Measurements from ENCODE around the gene SMYD3. TPM values are rescaled to one million over a fixed set of nuclear protein-coding genes. Genes with fewer than 3 reads are reported as not detected.

SMYD3 gene
- total and polyA plus RNA-seq, 9 of the 15 experiments (the other 6 are each of a cell fraction or from before 2014, with no cell fraction given): 128 to 440 (median 197) TPM

DNA sequence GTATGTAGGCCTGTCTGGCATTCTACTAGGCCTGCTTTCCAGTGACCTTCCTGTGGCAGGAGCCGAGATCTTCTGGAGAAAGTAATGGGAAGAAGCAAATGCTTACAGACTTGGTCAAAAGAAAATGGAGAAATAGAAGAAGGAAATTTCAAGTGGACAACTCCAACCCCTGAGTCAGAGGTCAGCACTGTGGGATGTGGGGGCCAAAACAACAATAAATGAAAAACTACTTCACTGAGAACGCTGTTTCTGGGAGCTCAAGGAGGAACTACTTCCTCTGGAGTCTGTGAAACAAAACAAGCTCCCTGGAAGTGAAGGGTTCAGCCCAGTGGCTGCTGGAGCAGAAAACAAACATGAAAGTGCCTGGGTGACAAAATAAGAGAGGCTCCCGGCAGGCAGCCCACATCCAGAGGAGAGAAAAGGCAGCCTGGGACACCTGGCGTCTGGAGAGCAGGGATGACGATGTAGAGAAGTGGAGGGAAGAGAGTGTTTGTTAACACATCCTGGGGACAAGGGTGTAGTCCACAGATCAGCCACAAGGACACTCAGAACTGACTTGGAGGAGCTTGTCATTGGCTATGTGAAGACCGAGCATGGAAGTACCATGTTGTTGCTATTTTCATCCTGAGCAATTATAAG lies 355.2 kb downstream of the SMYD3 start (continued):
- TF ChIP-seq, protein P1, sequence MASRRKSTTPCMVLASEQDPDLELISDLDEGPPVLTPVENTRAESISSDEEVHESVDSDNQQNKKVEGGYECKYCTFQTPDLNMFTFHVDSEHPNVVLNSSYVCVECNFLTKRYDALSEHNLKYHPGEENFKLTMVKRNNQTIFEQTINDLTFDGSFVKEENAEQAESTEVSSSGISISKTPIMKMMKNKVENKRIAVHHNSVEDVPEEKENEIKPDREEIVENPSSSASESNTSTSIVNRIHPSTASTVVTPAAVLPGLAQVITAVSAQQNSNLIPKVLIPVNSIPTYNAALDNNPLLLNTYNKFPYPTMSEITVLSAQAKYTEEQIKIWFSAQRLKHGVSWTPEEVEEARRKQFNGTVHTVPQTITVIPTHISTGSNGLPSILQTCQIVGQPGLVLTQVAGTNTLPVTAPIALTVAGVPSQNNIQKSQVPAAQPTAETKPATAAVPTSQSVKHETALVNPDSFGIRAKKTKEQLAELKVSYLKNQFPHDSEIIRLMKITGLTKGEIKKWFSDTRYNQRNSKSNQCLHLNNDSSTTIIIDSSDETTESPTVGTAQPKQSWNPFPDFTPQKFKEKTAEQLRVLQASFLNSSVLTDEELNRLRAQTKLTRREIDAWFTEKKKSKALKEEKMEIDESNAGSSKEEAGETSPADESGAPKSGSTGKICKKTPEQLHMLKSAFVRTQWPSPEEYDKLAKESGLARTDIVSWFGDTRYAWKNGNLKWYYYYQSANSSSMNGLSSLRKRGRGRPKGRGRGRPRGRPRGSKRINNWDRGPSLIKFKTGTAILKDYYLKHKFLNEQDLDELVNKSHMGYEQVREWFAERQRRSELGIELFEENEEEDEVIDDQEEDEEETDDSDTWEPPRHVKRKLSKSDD (conservative IDR thresholded peaks at IDR 0.05; ENCODE audit: low read length): no peak
- peak; percentile 67 for TF ChIP-seq ETV5 (CRISPR knock-in tag; IDR thresholded peaks at IDR 0.05; ENCODE audit: low read depth)
- TF ChIP-seq, protein P2, sequence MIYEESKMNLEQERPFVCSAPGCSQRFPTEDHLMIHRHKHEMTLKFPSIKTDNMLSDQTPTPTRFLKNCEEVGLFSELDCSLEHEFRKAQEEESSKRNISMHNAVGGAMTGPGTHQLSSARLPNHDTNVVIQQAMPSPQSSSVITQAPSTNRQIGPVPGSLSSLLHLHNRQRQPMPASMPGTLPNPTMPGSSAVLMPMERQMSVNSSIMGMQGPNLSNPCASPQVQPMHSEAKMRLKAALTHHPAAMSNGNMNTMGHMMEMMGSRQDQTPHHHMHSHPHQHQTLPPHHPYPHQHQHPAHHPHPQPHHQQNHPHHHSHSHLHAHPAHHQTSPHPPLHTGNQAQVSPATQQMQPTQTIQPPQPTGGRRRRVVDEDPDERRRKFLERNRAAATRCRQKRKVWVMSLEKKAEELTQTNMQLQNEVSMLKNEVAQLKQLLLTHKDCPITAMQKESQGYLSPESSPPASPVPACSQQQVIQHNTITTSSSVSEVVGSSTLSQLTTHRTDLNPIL (CRISPR knock-in tag; IDR thresholded peaks at IDR 0.05): no peak
- peak; percentile 50; the same call in 1 of the 2 replicates for TF ChIP-seq NR2C2 (CRISPR knock-in tag; IDR thresholded peaks at IDR 0.05)
- peak; percentile 84 for TF ChIP-seq NR2C2 (tag; IDR thresholded peaks at IDR 0.05)
- no peak for TF ChIP-seq COPS2 (conservative IDR thresholded peaks at IDR 0.05)
- no peak for TF ChIP-seq NCOA2 (IDR thresholded peaks at IDR 0.05; ENCODE audit: partially characterized antibody in 2 of 2)
- TF ChIP-seq, protein P3, sequence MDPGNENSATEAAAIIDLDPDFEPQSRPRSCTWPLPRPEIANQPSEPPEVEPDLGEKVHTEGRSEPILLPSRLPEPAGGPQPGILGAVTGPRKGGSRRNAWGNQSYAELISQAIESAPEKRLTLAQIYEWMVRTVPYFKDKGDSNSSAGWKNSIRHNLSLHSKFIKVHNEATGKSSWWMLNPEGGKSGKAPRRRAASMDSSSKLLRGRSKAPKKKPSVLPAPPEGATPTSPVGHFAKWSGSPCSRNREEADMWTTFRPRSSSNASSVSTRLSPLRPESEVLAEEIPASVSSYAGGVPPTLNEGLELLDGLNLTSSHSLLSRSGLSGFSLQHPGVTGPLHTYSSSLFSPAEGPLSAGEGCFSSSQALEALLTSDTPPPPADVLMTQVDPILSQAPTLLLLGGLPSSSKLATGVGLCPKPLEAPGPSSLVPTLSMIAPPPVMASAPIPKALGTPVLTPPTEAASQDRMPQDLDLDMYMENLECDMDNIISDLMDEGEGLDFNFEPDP (CRISPR knock-in tag; IDR thresholded peaks at IDR 0.05): no peak
- no peak for TF ChIP-seq PHTF2 (CRISPR knock-in tag; IDR thresholded peaks at IDR 0.05)
- no peak for TF ChIP-seq CBX5 (IDR thresholded peaks at IDR 0.05; ENCODE audit: borderline replicate concordance, low read depth)
- no peak for TF ChIP-seq NFE2L1 (tag; IDR thresholded peaks at IDR 0.05; ENCODE audit: borderline replicate concordance, low read depth)
- TF ChIP-seq, protein P4, sequence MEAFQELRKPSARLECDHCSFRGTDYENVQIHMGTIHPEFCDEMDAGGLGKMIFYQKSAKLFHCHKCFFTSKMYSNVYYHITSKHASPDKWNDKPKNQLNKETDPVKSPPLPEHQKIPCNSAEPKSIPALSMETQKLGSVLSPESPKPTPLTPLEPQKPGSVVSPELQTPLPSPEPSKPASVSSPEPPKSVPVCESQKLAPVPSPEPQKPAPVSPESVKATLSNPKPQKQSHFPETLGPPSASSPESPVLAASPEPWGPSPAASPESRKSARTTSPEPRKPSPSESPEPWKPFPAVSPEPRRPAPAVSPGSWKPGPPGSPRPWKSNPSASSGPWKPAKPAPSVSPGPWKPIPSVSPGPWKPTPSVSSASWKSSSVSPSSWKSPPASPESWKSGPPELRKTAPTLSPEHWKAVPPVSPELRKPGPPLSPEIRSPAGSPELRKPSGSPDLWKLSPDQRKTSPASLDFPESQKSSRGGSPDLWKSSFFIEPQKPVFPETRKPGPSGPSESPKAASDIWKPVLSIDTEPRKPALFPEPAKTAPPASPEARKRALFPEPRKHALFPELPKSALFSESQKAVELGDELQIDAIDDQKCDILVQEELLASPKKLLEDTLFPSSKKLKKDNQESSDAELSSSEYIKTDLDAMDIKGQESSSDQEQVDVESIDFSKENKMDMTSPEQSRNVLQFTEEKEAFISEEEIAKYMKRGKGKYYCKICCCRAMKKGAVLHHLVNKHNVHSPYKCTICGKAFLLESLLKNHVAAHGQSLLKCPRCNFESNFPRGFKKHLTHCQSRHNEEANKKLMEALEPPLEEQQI (IDR thresholded peaks at IDR 0.05): no peak; the same call in 1 of the 2 replicates
- TF ChIP-seq, protein P5, sequence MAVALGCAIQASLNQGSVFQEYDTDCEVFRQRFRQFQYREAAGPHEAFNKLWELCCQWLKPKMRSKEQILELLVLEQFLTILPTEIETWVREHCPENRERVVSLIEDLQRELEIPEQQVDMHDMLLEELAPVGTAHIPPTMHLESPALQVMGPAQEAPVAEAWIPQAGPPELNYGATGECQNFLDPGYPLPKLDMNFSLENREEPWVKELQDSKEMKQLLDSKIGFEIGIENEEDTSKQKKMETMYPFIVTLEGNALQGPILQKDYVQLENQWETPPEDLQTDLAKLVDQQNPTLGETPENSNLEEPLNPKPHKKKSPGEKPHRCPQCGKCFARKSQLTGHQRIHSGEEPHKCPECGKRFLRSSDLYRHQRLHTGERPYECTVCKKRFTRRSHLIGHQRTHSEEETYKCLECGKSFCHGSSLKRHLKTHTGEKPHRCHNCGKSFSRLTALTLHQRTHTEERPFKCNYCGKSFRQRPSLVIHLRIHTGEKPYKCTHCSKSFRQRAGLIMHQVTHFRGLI (CRISPR knock-in tag; IDR thresholded peaks at IDR 0.05): no peak
- TF ChIP-seq TRIM24 (IDR thresholded peaks at IDR 0.05): no peak

All from K562 (cell line).